HFFc6 (cell line): ENCODE data around the gene CHCT1. TPM values are rescaled to one million over a fixed set of nuclear protein-coding genes. Genes with fewer than 3 reads are reported as not detected.
A peak's percentile ranks its signal among the peaks of the same experiment; 100 is the strongest.

Experiments used
- DNase-seq: peaks from one replicate; pipeline ENCODE4 v3.0.0-alpha.2; 2018
- H3K27ac Mint-ChIP-seq: 2 replicates; pipeline ENCODE4 v1.8.0; 2020; ENCODE audit warnings: mild to moderate bottlenecking, mixed read lengths
- H3K27me3 Mint-ChIP-seq: 2 replicates; pipeline ENCODE4 v1.8.0; 2021; ENCODE audit warnings: mild to moderate bottlenecking, moderate library complexity, mixed read lengths; ENCODE audit not compliant: insufficient read depth
- H3K36me3 Mint-ChIP-seq: 2 replicates; pipeline ENCODE4 v1.8.0; 2021; ENCODE audit warnings: low read depth, mixed read lengths
- H3K4me1 Mint-ChIP-seq: 2 replicates; pipeline ENCODE4 v1.8.0; 2020; ENCODE audit warnings: low read depth, mixed read lengths
- H3K4me3 Mint-ChIP-seq: 2 replicates; pipeline ENCODE4 v1.8.0; 2020; ENCODE audit warnings: mild to moderate bottlenecking, moderate library complexity, mixed read lengths
- H3K9me3 Mint-ChIP-seq: 2 replicates; pipeline ENCODE4 v1.8.0; 2020; ENCODE audit warnings: mild to moderate bottlenecking, mixed read lengths
- total RNA-seq, 6 experiments: library from RNA; stranded (reverse); fragmentation: NEBNext Ultra II Directional; extraction: Animal tissue kit (Norgen Biotek cat#: 25700); gene quantifications; 2 replicates in 1 of 6; 3 replicates in 5 of 6; pipeline ENCODE4 v1.2.3, GENCODE V29; 2021
- TF ChIP-seq, protein P1 (sequence below): fragments of 200-600 bp; sonication (generic); IDR thresholded peaks from 2 replicates; pipeline ENCODE4 v1.5.0; 2021; ENCODE audit warnings: antibody characterized with exemption, mild to moderate bottlenecking

CHCT1 gene
- total RNA-seq, 6 experiments from 2014 or later: not detected

DNA sequence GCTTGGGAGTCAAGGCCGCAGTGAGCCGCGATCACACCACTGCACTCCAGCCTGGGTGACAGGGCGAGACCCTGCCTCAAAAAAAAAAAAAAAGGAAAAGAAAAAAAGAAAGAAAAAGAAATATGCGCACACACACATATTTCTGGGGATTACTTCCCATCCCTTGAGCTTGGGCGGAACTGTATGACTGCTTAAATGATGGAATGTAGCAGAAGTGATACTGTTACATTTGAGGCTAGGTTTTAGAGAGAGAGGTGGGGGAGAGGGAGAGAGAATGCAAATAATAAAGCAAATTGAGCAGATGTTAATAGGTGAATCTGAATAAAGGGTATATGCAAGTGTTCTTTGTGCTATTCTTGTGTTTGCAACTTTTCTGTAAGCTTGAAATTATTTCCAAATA is 18.3 kb upstream of the CHCT1 start:
- Mint-ChIP-seq H3K4me3 (no peak overlapping the region), H3K27ac (no peak overlapping the region), H3K4me1 (peaks cover 9% of the 10 kb centered on the region), H3K9me3 (no peaks in the 10 kb centered on the region), H3K36me3 (no peaks in the 10 kb centered on the region), H3K27me3 (peaks cover 8% of the 10 kb centered on the region; the same call in 1 of the 2 replicates)
- no peak for DNase-seq
- TF ChIP-seq, protein P1, sequence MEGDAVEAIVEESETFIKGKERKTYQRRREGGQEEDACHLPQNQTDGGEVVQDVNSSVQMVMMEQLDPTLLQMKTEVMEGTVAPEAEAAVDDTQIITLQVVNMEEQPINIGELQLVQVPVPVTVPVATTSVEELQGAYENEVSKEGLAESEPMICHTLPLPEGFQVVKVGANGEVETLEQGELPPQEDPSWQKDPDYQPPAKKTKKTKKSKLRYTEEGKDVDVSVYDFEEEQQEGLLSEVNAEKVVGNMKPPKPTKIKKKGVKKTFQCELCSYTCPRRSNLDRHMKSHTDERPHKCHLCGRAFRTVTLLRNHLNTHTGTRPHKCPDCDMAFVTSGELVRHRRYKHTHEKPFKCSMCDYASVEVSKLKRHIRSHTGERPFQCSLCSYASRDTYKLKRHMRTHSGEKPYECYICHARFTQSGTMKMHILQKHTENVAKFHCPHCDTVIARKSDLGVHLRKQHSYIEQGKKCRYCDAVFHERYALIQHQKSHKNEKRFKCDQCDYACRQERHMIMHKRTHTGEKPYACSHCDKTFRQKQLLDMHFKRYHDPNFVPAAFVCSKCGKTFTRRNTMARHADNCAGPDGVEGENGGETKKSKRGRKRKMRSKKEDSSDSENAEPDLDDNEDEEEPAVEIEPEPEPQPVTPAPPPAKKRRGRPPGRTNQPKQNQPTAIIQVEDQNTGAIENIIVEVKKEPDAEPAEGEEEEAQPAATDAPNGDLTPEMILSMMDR: no peak

DNA sequence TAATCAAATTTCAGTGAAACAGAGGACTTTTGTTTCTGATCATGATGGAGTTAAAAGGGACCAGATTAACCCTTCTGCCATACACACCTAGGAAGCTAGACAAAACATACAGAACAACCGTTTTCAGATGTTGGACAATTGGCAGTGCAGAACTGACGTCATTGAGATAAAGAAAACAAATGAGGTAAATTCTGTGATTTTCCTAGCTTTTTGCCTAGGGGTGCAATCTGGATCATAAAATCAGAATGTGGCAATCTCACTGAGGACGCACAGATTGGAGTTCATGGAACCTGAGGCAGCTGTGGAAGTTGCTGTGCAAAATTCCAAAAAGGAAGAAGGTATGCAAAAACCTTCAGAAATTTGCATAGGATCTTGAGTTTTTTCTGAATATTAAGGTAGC is 15.4 kb upstream of the CHCT1 start:
- Mint-ChIP-seq H3K9me3 (peaks cover 3% of the 10 kb centered on the region; the same call in 1 of the 2 replicates), H3K27ac (no peak overlapping the region), H3K27me3 (no peaks in the 10 kb centered on the region; the same call in 1 of the 2 replicates), H3K4me3 (no peak overlapping the region), H3K4me1 (peaks cover 9% of the 10 kb centered on the region), H3K36me3 (no peaks in the 10 kb centered on the region)
- TF ChIP-seq, protein P1: no peak
- peak; percentile 1 for DNase-seq

DNA sequence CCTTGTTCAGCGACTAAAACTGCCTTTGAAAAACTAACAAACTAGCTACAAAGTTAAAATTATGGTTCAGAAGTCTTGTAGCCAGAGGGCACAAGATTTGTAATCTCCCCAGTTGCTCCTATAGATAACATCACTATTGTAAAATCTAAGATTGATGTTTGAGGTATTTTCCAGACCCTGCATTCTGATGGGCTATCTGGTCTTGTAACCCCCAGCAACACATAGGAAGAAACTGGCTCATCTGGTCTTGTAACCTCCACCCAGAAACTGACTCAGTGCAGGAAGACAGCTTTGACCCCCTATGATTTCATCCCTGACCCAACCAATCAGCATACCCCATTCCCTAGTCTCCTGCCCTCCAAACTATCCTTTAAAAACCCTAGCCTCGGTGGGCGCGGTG is 12.3 kb upstream of the CHCT1 start:
- peaks cover 9% of the 10 kb centered on the region for H3K4me1 Mint-ChIP-seq
- no peak for DNase-seq
- peaks cover 3% of the 10 kb centered on the region; the same call in 1 of the 2 replicates for H3K9me3 Mint-ChIP-seq
- H3K36me3 Mint-ChIP-seq: no peaks in the 10 kb centered on the region
- H3K27me3 Mint-ChIP-seq: no peaks in the 10 kb centered on the region; the same call in 1 of the 2 replicates
- no peak overlapping the region for H3K27ac Mint-ChIP-seq
- no peak overlapping the region for H3K4me3 Mint-ChIP-seq
- TF ChIP-seq, protein P1: no peak

DNA sequence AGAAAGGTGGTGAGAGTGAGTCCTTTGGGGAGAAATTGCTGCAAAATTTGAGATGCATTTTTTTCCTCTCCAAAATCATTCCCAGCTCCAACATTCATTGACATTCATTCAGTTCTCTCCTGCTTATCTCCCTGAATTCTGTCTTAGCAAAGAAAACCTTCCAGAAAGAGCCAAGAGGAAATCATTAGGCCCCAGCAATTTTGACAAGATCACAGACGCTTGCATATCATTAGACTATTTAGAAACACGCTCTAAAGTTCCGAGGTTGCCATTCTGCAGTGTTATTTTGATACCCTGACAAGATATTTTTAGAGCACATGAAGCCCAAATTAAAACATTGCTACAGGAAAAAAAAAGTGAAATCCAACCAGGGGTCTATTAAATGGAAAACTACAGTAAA is 9.6 kb upstream of the CHCT1 start:
- no peaks in the 10 kb centered on the region for H3K36me3 Mint-ChIP-seq
- H3K4me3 Mint-ChIP-seq: no peak overlapping the region
- TF ChIP-seq, protein P1: no peak
- no peak for DNase-seq
- no peaks in the 10 kb centered on the region for H3K4me1 Mint-ChIP-seq
- peaks cover 3% of the 10 kb centered on the region; the same call in 1 of the 2 replicates for H3K27me3 Mint-ChIP-seq
- H3K9me3 Mint-ChIP-seq: peaks cover 3% of the 10 kb centered on the region; the same call in 1 of the 2 replicates
- no peak overlapping the region for H3K27ac Mint-ChIP-seq

DNA sequence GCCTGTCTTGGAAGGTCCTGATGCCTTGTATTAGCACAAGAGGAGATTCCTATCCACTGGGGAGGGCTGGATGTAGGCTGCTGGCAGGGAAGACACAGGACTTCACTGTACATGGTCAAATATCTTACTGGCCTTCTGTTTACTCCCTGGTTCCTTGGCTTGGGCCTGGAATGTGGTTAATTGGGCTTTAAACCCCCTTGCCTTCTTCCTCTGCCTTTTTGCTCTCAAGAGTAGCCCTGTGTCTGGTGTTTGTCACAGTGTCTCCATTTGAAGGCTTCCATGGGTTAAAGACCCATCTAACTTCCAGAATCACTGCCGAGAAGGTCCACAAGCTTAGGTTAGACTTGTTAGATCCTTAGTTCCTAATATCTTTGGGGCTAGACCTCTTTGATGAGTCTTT is 7.1 kb upstream of the CHCT1 start:
- Mint-ChIP-seq H3K27me3 (peaks cover 5% of the 10 kb centered on the region), H3K36me3 (no peaks in the 10 kb centered on the region)

More for the DNA sequence above, 7.1 kb upstream of the CHCT1 start:
- H3K4me3 Mint-ChIP-seq: no peak overlapping the region
- H3K4me1 Mint-ChIP-seq: no peaks in the 10 kb centered on the region
- peaks cover 2% of the 10 kb centered on the region; the same call in 1 of the 2 replicates for H3K9me3 Mint-ChIP-seq
- TF ChIP-seq, protein P1: no peak
- no peak for DNase-seq
- H3K27ac Mint-ChIP-seq: no peak overlapping the region
